Mesendoderm (in vitro differentiated cells): ENCODE measurements around the gene RNASE8.

Experiments
- DNase-seq: peaks from one replicate; pipeline ENCODE4 v3.0.0; 2013
- H2AK5ac ChIP-seq: 2 replicates; pipeline ENCODE4 v1.6.1; 2013; ENCODE audit warnings: low read length, inconsistent platforms
- H2BK120ac ChIP-seq: 2 replicates; pipeline ENCODE4 v1.6.1; 2013; ENCODE audit warnings: low read depth, mild to moderate bottlenecking, low read length, moderate library complexity, mixed read lengths
- H2BK15ac ChIP-seq: replicated peaks from 2 replicates; pipeline ENCODE4 v1.6.1; 2013; ENCODE audit warnings: low read depth, mild to moderate bottlenecking, moderate library complexity
- H2BK5ac ChIP-seq: 2 replicates; pipeline ENCODE4 v1.6.1; 2013; ENCODE audit warnings: low read length, inconsistent platforms
- H3K18ac ChIP-seq: 2 replicates; pipeline ENCODE4 v1.6.1; 2013; ENCODE audit warnings: mild to moderate bottlenecking, low read length, mixed read lengths
- H3K23ac ChIP-seq: one replicate; pipeline ENCODE4 v1.6.1; 2013; ENCODE audit warnings: low read length
- H3K27ac ChIP-seq: 2 replicates; pipeline ENCODE4 v1.5.1; 2013; ENCODE audit warnings: low read depth, mild to moderate bottlenecking, inconsistent platforms, low read length, moderate library complexity
- H3K27me3 ChIP-seq: 2 replicates; pipeline ENCODE4 v1.6.1; 2013; ENCODE audit warnings: low read length, control low read depth, mild to moderate bottlenecking, inconsistent platforms; ENCODE audit not compliant: insufficient read depth, poor library complexity
- H3K36me3 ChIP-seq: 2 replicates; pipeline ENCODE4 v1.6.1; 2013; ENCODE audit warnings: low read length, inconsistent platforms; ENCODE audit not compliant: control insufficient read depth, insufficient read depth
- H3K4ac ChIP-seq: one replicate; pipeline ENCODE4 v1.6.1; 2013; ENCODE audit warnings: low read depth, mild to moderate bottlenecking, low read length, moderate library complexity
- H3K4me1 ChIP-seq: 2 replicates; pipeline ENCODE4 v1.6.1; 2013; ENCODE audit warnings: low read depth, low read length, inconsistent platforms; ENCODE audit not compliant: control insufficient read depth
- H3K4me2 ChIP-seq: 2 replicates; pipeline ENCODE4 v1.6.1; 2013; ENCODE audit warnings: low read length
- H3K4me3 ChIP-seq: 2 replicates; pipeline ENCODE4 v1.5.1; 2013; ENCODE audit warnings: mild to moderate bottlenecking, low read length
- H3K56ac ChIP-seq: one replicate; pipeline ENCODE4 v1.6.1; 2013; ENCODE audit warnings: low read length
- H3K79me1 ChIP-seq: 2 replicates; pipeline ENCODE4 v1.6.1; 2013; ENCODE audit warnings: low read length, inconsistent platforms
- H3K79me2 ChIP-seq: 2 replicates; pipeline ENCODE4 v1.6.1; 2013; ENCODE audit warnings: mild to moderate bottlenecking, low read length; ENCODE audit not compliant: control insufficient read depth, insufficient read depth
- H3K9ac ChIP-seq: 2 replicates; pipeline ENCODE4 v1.6.1; 2013; ENCODE audit warnings: low read length, inconsistent platforms
- H4K5ac ChIP-seq: one replicate; pipeline ENCODE4 v1.6.1; 2013; ENCODE audit warnings: low read length
- H4K8ac ChIP-seq: one replicate; pipeline ENCODE4 v1.6.1; 2013; ENCODE audit warnings: low read depth, mild to moderate bottlenecking, control low read depth, low read length, moderate library complexity
- WGBS: extraction: QIAGEN DNeasy Blood & Tissue Kit; methylation state at CpG from one replicate; pipeline ENCODE4 v1.1.7; 2013; ENCODE audit warnings: low lambda C conversion rate, missing lambda C conversion rate; ENCODE audit not compliant: insufficient coverage; ENCODE audit errors: extremely low coverage; 5-methylcytosine and 5-hydroxymethylcytosine counted together

RNASE8 gene

GRCh38 chr14:21081521-21082142 lies 24.0 kb downstream of the RNASE8 start:
- Histone ChIP-seq H2BK120ac (no peak overlapping the region), H4K5ac (no peak overlapping the region), H2BK15ac (no peak overlapping the region), H3K4ac (no peak overlapping the region), H2BK5ac (no peak overlapping the region), H3K9ac (no peak overlapping the region), H3K4me2 (no peak overlapping the region), H3K27me3 (no peaks in the 10 kb centered on the region), H3K79me2 (no peaks in the 10 kb centered on the region), H3K27ac (no peak overlapping the region), H3K23ac (no peak overlapping the region), H3K4me1 (no peaks in the 10 kb centered on the region), H3K4me3 (no peak overlapping the region), H3K36me3 (peaks cover 34% of the 10 kb centered on the region), H3K18ac (no peak overlapping the region), H4K8ac (no peak overlapping the region), H2AK5ac (no peak overlapping the region), H3K79me1 (no peaks in the 10 kb centered on the region), H3K56ac (no peak overlapping the region)
- no peak for DNase-seq
- WGBS = no CpG with 5 or more reads among the region's 30 CpGs

- no CpG with 5 or more reads among the region's 11 CpGs for WGBS
- DNase-seq = no peak
- no peak overlapping the region for H3K27ac ChIP-seq
- H3K23ac ChIP-seq = no peak overlapping the region
- H3K18ac ChIP-seq = no peak overlapping the region
- H2BK15ac ChIP-seq = no peak overlapping the region
- no peak overlapping the region for H3K4me3 ChIP-seq
- no peaks in the 10 kb centered on the region for H3K27me3 ChIP-seq
- no peak overlapping the region for H3K9ac ChIP-seq
- H3K4me2 ChIP-seq = no peak overlapping the region
- peaks cover 29% of the 10 kb centered on the region for H3K36me3 ChIP-seq
- H3K4me1 ChIP-seq = no peaks in the 10 kb centered on the region
- H2BK120ac ChIP-seq = no peak overlapping the region
- no peaks in the 10 kb centered on the region for H3K79me2 ChIP-seq
- no peak overlapping the region for H3K4ac ChIP-seq
- H4K8ac ChIP-seq = no peak overlapping the region
- H2AK5ac ChIP-seq = no peak overlapping the region
- H3K79me1 ChIP-seq = no peaks in the 10 kb centered on the region
- no peak overlapping the region for H3K56ac ChIP-seq
- no peak overlapping the region for H4K5ac ChIP-seq
- H2BK5ac ChIP-seq = no peak overlapping the region
Observed at GRCh38 chr14:21083565-21084325, 26.1 kb downstream of the RNASE8 start.

DNA sequence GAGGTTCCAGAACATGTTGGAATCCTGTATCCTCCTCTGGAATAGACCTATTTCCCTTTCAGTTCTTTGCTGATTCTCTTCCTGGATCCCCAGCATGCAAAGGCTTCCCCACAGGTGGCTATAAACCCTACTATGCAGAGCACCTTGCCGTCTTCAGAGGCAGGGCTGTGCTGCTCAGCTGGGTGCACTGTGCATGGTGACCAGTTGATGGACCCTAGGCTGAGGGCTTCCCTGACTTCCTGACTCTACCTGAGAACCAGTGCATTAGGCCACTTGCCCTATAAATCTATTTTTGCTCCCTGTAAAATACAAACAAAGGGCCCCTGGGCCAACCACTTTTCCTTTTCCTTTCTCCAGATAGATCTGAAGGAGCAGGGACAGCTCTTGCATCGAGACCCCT lies 26.8 kb downstream of the RNASE8 start:
- Histone ChIP-seq H3K9ac (no peak overlapping the region), H3K4me3 (no peak overlapping the region), H3K56ac (no peak overlapping the region), H3K18ac (no peak overlapping the region), H2BK120ac (no peak overlapping the region), H3K23ac (no peak overlapping the region), H3K27me3 (no peaks in the 10 kb centered on the region), H4K5ac (no peak overlapping the region), H3K36me3 (peaks cover 29% of the 10 kb centered on the region), H3K79me1 (no peaks in the 10 kb centered on the region), H3K4ac (no peak overlapping the region), H3K4me2 (no peak overlapping the region), H4K8ac (no peak overlapping the region), H3K4me1 (no peaks in the 10 kb centered on the region), H2BK5ac (no peak overlapping the region), H3K27ac (no peak overlapping the region), H2AK5ac (no peak overlapping the region), H2BK15ac (no peak overlapping the region), H3K79me2 (no peaks in the 10 kb centered on the region)
- no peak for DNase-seq
- no CpG with 5 or more reads among the region's 2 CpGs for WGBS

GRCh38 chr14:21084998-21085853 lies 27.6 kb downstream of the RNASE8 start:
- Histone ChIP-seq H3K27me3 (no peaks in the 10 kb centered on the region), H3K56ac (no peak overlapping the region), H3K4me1 (no peaks in the 10 kb centered on the region), H2BK15ac (no peak overlapping the region), H3K4me3 (no peak overlapping the region), H3K79me2 (no peaks in the 10 kb centered on the region), H2BK5ac (no peak overlapping the region), H4K8ac (no peak overlapping the region), H3K4ac (no peak overlapping the region), H2AK5ac (no peak overlapping the region), H3K79me1 (no peaks in the 10 kb centered on the region), H3K36me3 (peaks cover 30% of the 10 kb centered on the region), H3K23ac (no peak overlapping the region), H3K18ac (no peak overlapping the region), H3K4me2 (no peak overlapping the region), H3K27ac (no peak overlapping the region), H3K9ac (no peak overlapping the region), H2BK120ac (no peak overlapping the region), H4K5ac (no peak overlapping the region)
- WGBS = no CpG with 5 or more reads among the region's 17 CpGs
- no peak for DNase-seq

- no CpG with 5 or more reads among the region's 4 CpGs for WGBS
Observed at GRCh38 chr14:21086908-21087293, 29.3 kb downstream of the RNASE8 start.

More at GRCh38 chr14:21086908-21087293, 29.3 kb downstream of the RNASE8 start:
- Histone ChIP-seq H3K27me3 (no peaks in the 10 kb centered on the region), H3K4me2 (no peak overlapping the region), H3K18ac (no peak overlapping the region), H3K79me2 (no peaks in the 10 kb centered on the region), H2BK15ac (no peak overlapping the region), H3K23ac (no peak overlapping the region), H3K4me3 (no peak overlapping the region), H3K79me1 (no peaks in the 10 kb centered on the region), H4K8ac (no peak overlapping the region), H3K27ac (no peak overlapping the region), H2AK5ac (no peak overlapping the region), H3K56ac (no peak overlapping the region), H3K4ac (no peak overlapping the region), H2BK120ac (no peak overlapping the region), H3K9ac (no peak overlapping the region), H2BK5ac (no peak overlapping the region), H4K5ac (no peak overlapping the region), H3K36me3 (peaks cover 22% of the 10 kb centered on the region), H3K4me1 (no peaks in the 10 kb centered on the region)
- no peak for DNase-seq
